Gastroesophageal sphincter (tissue), 3 donors: ENCODE measurements around the gene SEMA6A.

Experiments
- POLR2A ChIP-seq, 2 donors: fragments of 450-650 bp; IDR thresholded peaks; one replicate each; pipeline ENCODE4 v1.6.1; 2017; ENCODE audit warnings: antibody characterized with exemption in 2 of 2, mild to moderate bottlenecking in 2 of 2, moderate library complexity in 1 of 2
- TF ChIP-seq, protein P1 (sequence below), 4 experiments: fragments of 200-600 bp in 2 of 4; fragments of 450-650 bp in 2 of 4; sonication (generic) in 1 of 4; IDR thresholded peaks; one replicate each; pipeline ENCODE4 v1.5.1; 2017 to 2019; ENCODE audit warnings: antibody characterized with exemption in 4 of 4, mild to moderate bottlenecking in 2 of 4, moderate library complexity in 2 of 4

DNA sequence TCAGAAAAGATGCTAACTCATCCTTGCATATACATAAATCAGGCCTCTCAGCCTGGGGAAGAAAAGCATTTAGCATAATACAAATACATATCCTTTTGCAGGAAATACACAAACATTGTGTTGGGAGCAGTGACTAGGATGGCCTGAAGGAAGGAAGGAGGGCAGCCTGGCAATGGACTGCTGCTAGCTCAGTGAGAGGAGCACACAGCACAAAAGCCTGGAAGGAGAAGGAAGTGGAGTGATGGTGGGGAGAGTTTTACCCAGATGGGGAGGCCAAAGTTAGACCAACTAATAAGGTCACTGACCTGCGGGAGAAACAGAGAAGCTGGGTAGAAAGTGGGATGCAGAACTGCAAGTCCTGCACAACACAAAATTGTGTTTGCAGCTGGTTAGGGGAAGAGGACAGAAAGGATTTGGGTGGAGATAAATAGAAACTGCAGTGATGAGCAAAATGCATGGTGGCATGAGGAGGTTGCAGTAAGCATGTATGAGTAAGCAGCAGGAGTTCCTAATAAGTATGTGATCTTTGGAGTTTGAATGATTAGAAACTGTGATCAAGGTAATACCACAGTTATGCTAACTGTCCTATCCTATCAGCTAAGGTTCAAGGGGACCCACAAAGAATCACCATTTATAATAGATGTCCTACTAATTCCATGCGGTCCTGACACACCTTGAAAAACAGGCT, 39.5 kb downstream of the SEMA6A start:
- TF ChIP-seq, protein P1, sequence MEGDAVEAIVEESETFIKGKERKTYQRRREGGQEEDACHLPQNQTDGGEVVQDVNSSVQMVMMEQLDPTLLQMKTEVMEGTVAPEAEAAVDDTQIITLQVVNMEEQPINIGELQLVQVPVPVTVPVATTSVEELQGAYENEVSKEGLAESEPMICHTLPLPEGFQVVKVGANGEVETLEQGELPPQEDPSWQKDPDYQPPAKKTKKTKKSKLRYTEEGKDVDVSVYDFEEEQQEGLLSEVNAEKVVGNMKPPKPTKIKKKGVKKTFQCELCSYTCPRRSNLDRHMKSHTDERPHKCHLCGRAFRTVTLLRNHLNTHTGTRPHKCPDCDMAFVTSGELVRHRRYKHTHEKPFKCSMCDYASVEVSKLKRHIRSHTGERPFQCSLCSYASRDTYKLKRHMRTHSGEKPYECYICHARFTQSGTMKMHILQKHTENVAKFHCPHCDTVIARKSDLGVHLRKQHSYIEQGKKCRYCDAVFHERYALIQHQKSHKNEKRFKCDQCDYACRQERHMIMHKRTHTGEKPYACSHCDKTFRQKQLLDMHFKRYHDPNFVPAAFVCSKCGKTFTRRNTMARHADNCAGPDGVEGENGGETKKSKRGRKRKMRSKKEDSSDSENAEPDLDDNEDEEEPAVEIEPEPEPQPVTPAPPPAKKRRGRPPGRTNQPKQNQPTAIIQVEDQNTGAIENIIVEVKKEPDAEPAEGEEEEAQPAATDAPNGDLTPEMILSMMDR (IDR thresholded peaks at IDR 0.05), result no peak
- no peak for TF ChIP-seq POLR2A (IDR thresholded peaks at IDR 0.05)
